ENCODE measurements around the gene KCNJ18.
"Not testable (repeated sequence)": the region's sequence is repeated elsewhere in the genome, so short reads cannot be mapped to it uniquely, and the experiment has no call there.

DNA sequence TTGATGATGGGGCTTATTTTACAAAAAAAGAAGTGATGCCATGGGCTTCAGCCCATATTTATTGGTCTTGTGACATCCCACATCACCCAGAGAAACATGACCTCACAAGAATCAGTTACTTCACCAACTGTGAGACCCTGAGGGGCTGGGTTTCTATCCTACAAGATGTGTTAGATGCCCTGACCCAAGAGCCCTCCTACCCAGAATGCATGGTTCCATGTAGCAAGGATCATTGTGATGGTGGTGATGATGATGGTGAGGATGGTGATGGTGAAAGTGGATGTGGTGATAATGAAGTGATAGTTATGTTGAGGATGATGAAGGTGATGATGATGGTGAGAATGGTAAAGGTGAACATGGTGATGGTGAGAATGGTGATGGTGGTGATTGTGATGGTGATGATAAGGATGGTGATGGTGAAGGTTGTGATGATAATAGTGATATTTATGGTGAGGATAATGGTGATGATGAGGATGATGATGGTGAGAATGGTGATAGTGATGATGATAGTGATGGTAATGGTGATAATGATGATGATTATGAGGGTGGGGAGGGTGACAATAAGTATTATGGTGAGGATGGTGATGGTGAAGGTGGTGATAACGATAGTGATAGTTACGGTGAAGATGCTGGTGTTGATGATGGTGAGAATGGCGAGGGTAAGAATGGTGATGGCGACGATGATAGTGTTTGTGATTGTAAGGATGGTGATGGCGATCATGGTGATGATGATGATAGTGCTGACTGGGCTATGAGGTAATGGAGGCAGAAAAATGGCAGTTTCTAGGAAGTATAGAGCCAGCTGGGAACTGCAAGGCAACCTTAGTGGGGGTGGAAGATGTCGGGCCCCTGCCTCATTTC lies 28.5 kb upstream of the KCNJ18 start:
- TF ChIP-seq, protein P1, sequence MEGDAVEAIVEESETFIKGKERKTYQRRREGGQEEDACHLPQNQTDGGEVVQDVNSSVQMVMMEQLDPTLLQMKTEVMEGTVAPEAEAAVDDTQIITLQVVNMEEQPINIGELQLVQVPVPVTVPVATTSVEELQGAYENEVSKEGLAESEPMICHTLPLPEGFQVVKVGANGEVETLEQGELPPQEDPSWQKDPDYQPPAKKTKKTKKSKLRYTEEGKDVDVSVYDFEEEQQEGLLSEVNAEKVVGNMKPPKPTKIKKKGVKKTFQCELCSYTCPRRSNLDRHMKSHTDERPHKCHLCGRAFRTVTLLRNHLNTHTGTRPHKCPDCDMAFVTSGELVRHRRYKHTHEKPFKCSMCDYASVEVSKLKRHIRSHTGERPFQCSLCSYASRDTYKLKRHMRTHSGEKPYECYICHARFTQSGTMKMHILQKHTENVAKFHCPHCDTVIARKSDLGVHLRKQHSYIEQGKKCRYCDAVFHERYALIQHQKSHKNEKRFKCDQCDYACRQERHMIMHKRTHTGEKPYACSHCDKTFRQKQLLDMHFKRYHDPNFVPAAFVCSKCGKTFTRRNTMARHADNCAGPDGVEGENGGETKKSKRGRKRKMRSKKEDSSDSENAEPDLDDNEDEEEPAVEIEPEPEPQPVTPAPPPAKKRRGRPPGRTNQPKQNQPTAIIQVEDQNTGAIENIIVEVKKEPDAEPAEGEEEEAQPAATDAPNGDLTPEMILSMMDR (conservative IDR thresholded peaks at IDR 0.05 in 1 of 2, IDR thresholded peaks at IDR 0.05 in 1 of 2; ENCODE audit: low read depth in 1 of 2, low read length in 2 of 2), result not testable (repeated sequence)
- TF ChIP-seq EZH2 (IDR thresholded peaks at IDR 0.05; ENCODE audit: low read length, missing control alignments), result not testable (repeated sequence)
